Esophagus muscularis mucosa (tissue), 4 donors: Measurements from ENCODE around the gene NPIPA7.
"Not testable (repeated sequence)": the region's sequence is repeated elsewhere in the genome, so short reads cannot be mapped to it uniquely, and the experiment has no call there.

Source experiments
- CTCF ChIP-seq, 3 experiments: fragments of 200-600 bp in 2 of 3; fragments of 450-650 bp in 1 of 3; sonication (generic) in 2 of 3; IDR thresholded peaks; one replicate each; pipeline ENCODE4 v1.5.1; 2017 to 2019; ENCODE audit warnings: antibody characterized with exemption in 3 of 3, mild to moderate bottlenecking in 2 of 3, moderate library complexity in 1 of 3
- EP300 ChIP-seq: sonication (generic); formaldehyde crosslinking; IDR thresholded peaks from one replicate; pipeline ENCODE4 v1.6.1; 2017; ENCODE audit warnings: antibody characterized with exemption
- POLR2A ChIP-seq: fragments of 450-650 bp; IDR thresholded peaks from one replicate; pipeline ENCODE4 v1.6.1; 2017; ENCODE audit warnings: antibody characterized with exemption, moderate library complexity, mild to moderate bottlenecking, low read depth

- not testable (repeated sequence) for TF ChIP-seq CTCF (IDR thresholded peaks at IDR 0.05); EP300; POLR2A
Measured at GRCh38 chr16:16425146-16425545, 46.2 kb downstream of the NPIPA7 start.
